SK-N-MC (cell line): ENCODE data around the gene CIITA.

Source experiments
- EZH2 ChIP-seq: fragments of 200-600 bp; sonication (generic); IDR thresholded peaks from one replicate; pipeline ENCODE4 v1.6.1; 2017; ENCODE audit warnings: antibody characterized with exemption
- POLR2AphosphoS5 ChIP-seq: IDR thresholded peaks from 2 replicates; pipeline ENCODE4 v1.6.1; 2012; ENCODE audit warnings: mild to moderate bottlenecking, low read depth, low read length, borderline replicate concordance

GRCh38 chr16:10976634-10977033 is 99.6 kb downstream of the CIITA start:
- no peak for TF ChIP-seq EZH2
- TF ChIP-seq POLR2AphosphoS5: no peak
